HG02678 (cell line): ENCODE results near the gene PIBF1.
A peak's percentile ranks its signal among the peaks of the same experiment; 100 is the strongest.
"Not testable (repeated sequence)": the region's sequence is repeated elsewhere in the genome, so short reads cannot be mapped to it uniquely, and the experiment has no call there.

Experiments used
- ATAC-seq: cut with Tn5 transposase; IDR thresholded peaks from one replicate; pipeline ENCODE4 v1.9.1; 2021; ENCODE audit warnings: mild to moderate bottlenecking, moderate library complexity; ENCODE audit not compliant: unreplicated experiment

PIBF1 gene

DNA sequence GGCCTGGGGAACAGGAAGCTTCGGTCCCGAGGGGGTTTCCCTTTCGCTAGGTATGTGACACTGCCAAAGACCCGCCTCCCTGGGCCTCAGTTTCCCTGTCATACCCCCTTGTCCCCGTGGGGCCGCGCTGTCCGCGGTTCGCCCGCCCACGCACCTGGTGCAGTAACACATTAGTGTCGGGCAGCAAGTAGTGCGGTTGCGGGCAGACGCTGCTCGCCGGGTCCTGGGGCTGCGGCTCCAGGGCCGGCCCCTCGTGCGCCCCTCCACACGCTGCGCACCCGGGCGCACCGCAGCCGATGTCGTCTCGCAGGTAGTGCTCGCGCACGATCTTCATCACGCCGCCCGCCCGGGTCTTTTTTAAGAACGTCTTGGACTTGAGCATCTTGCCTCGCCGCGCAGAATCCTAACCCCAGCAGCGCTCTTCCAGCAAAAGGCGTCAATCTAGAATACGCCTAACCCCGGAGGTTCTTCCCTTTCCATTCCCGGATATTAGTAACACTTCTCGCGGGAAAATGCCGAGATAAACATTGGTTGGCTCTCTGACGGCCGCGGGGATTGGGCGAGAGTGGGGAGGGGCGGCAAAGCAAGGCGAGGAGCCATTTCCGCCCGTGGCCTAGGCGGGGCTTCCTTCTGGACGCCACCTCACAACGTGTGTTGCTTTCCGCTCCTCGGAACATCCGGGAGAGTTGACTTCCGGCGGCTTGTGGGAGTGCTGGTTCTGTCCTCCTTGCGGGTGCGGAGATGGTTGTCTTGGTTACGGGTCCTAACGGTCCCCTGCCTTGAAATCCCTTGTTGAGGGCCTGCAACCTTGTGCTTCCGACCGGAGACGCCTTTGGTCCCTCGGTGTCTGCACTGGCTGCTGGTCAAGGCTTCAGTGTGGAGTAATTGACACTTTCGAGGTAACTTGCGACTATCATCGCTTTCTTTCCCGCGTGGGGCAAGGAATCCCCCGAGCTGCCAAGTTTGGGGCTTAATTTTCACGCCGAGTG lies at the start of gene PIBF1, which contains the start of gene DIS3:
TSS of gene PIBF1 (plus strand) at position 683 of the 989 bp plus-strand sequence. CDS start 1,337 bp downstream, outside the sequence.
TSS of gene DIS3 (minus strand) at position 450 of the 989 bp plus-strand sequence. CDS start at position 382, 68 bp downstream.
- ATAC-seq: peak; percentile 97

GRCh38 chr13:72737033-72737432 lies 44.9 kb upstream of the PIBF1 start:
- ATAC-seq: no peak

GRCh38 chr13:72740015-72740414 lies 41.9 kb upstream of the PIBF1 start:
- ATAC-seq: no peak

GRCh38 chr13:72745260-72745659 lies 36.7 kb upstream of the PIBF1 start:
- ATAC-seq: no peak

DNA sequence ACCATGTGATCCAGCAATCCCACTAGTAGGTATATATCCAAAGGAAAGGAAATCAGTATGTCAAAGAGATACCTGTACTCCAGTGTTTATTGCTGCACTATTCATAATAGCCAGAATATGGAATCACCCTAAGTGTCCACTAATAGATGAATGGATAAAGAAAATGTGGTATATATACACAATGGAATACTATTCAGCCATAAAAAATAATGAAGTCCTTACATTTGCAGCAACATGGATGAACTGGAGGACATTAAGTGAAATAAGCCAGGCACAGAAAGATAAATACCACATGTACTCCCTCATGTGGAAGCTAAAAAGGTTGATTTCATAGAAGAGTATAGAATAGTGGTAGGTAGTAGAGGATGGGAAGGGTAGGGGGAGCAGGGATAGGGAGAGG lies 30.7 kb upstream of the PIBF1 start:
- ATAC-seq: no peak

GRCh38 chr13:72754111-72754510 lies 27.8 kb upstream of the PIBF1 start:
- no peak for ATAC-seq

DNA sequence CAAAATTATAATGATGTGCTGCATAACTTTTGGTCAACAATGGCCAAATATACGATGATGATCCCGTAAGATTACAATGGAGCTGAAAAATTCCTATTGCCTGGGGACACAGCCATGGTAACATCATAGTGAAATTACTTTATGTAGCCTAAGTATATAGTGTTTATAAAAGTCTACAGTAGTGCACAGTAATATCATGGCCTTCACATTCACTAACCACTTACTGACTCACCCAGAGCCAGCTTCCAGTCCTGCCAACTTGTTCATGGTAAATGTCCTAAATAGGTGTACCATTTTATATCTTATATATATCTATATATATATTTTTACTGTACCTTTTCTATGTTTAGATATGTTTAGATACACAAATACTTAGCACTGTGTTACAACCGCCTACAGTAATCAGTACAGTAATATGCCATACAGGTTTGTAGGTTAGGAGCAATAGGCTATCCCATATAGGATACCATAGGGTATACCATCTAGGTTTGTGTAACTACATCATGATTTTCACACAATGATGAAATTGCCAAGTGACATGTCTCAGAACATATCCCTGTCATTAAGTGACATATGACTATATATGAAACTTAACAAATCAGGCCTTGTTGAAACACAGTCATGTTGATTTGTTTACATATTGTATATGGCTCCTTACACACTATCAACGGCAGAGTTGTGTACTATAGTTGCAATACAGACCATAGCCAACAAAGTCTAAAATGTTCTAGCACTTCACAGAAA lies 24.0 kb upstream of the PIBF1 start:
- no peak for ATAC-seq

- no peak for ATAC-seq
Observed at GRCh38 chr13:72760189-72760588, 21.7 kb upstream of the PIBF1 start.

DNA sequence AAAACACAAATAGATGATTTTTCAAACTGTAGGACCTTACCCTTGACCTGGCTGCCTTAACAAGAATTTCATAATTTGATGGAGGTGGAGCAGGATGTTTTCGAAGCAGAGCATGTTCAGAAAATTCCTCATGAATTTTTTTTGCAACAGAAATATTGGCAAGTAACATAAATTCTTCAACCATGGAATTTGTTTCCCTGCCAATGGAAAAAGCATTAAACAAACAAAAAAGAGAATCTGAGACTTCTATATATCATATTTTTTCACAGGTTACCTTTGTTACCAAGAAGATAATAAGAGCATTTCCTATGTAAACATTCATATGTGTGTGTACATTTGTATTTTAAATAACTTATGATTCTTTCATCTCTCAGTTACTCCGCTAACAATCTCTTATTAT lies 18.5 kb upstream of the PIBF1 start:
- no peak for ATAC-seq

DNA sequence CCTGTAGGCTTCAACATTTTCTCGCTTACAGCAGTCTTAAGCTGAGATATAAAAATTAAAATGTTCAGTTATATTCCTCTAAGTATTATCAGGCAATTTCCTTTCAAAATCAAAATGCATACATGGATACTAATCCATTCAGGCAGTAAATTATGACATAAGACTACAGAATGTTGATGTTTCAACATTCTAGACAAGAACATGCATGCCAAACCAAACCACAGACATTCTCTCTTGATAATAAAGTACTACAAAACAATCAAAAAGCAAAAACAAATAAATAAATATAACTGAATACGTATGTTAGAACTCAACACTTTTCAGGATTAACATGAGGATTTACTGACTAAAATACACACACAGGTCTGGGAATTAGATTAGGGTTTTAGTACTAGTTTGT lies 7.9 kb upstream of the PIBF1 start:
- no peak for ATAC-seq

GRCh38 chr13:72782717-72783116 lies 784 bp downstream of the PIBF1 start:
- ATAC-seq: no peak

DNA sequence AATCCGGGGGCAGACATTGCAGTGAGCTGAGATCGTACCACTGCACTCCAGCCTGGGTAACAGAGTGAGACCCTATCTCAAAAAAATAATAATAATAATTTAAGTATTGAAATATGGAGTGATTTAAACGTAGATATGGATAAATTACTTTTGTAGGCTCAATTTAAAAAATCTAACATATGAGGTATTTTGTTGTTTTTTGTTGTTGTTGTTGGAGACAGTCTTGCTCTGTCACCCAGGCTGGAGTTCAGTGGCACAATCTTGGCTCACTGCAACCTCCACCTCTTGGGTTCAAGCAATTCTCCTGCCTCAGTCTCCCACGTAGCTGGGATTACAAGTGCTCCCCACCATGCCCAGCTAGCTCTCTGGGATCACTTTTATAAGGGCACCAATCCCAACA lies 2.7 kb downstream of the PIBF1 start:
- ATAC-seq: not testable (repeated sequence)

DNA sequence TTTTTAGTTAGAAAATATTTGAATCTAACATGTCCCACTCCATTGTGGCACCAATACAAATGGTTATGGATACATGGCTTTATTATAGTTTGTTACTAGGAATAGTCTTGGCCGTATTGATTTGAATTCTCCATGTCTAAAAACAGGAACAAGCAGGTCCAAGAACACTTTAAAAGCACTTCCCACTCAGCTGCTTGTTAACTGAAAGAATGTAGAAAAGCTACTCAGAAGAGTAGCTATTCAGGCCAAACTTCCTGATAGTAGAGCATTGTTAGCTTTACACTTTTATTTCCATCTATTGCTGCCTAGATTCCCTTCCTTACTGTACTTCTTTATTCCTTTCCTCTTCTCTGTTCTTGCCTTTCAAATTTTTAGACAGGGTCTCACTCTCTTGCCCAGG lies 6.9 kb downstream of the PIBF1 start:
- ATAC-seq: no peak

DNA sequence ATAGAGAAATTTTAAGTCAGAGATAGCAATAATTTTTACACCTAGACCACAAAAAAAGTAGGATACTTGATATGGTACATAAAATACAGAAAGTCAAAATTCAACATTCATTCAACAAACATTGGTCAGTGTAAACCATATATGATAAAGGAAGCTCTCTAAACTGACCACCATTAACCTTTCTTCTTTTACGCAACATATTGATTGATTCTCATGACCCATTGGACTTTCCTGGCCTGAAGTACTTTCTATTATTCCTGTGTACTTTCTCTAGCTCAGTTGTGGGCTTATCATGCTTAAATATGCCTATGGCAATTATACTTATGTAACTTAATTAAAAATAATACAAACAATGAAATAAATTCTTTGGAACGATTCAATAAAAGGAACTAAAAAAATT lies 10.7 kb downstream of the PIBF1 start:
- no peak for ATAC-seq

GRCh38 chr13:72798817-72799216 lies 16.9 kb downstream of the PIBF1 start:
- ATAC-seq: no peak

GRCh38 chr13:72804301-72804700 lies 22.4 kb downstream of the PIBF1 start:
- no peak for ATAC-seq

GRCh38 chr13:72805676-72806346 lies 23.9 kb downstream of the PIBF1 start:
- ATAC-seq: no peak

- not testable (repeated sequence) for ATAC-seq
Observed at GRCh38 chr13:72806514-72806913, 24.6 kb downstream of the PIBF1 start.

GRCh38 chr13:72808917-72809500 lies 27.1 kb downstream of the PIBF1 start:
- no peak for ATAC-seq

- ATAC-seq: no peak
Observed at GRCh38 chr13:72820156-72820897, 38.4 kb downstream of the PIBF1 start.
